GM21390 (cell line): ENCODE results near the gene COMMD2.

ENCODE experiments used
- ATAC-seq: cut with Tn5 transposase; IDR thresholded peaks from one replicate; pipeline ENCODE4 v1.9.1; 2021; ENCODE audit not compliant: unreplicated experiment

Gene COMMD2

GRCh38 chr3:149752051-149752787 is at the start of gene COMMD2:
COMMD2 (minus strand) TSS chr3:149752489; CDS start chr3:149752444, 45 bp downstream.
- peak; percentile 98 for ATAC-seq

GRCh38 chr3:149801639-149802038 is 49.4 kb upstream of the COMMD2 start:
- no peak for ATAC-seq

DNA sequence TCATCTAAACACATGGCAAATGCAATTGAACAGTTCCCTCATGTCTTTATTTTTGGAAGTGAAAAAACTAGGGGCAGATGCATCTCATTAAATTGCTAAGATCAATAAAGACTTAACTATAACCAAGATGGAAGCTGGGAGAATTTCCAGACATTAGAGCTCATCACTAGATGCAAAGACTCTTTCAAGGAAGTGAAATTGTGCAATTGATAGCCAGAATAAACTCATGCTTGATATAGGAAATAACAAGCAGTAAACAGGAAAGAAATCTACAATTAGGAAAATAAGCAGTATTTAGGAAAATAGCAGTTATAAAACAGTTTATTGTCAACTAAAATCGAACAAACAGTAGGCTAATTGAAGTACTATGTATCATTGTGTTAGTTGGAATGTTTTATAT is 48.9 kb upstream of the COMMD2 start:
- no peak for ATAC-seq

DNA sequence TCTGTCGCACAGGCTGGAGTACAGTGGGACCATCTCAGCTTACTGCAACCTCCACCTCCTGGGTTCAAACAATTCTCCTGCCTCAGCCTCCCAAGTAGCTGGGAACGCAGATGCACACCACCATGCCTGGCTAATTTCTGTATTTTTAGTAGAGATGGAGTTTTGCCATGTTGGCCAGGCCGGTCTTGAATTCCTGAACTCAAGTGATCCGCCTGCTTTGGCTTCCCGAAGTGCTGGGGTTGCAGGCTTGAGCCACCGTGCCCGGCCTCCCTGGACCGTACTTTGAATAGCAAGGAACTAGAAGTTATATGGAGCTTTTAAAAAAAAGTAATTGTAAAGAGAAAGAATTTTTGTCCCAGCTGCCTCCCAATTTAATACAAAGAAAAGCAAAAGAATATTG is 48.4 kb upstream of the COMMD2 start:
- ATAC-seq = no peak

- no peak for ATAC-seq
Measured at GRCh38 chr3:149796026-149796425, 43.7 kb upstream of the COMMD2 start.

DNA sequence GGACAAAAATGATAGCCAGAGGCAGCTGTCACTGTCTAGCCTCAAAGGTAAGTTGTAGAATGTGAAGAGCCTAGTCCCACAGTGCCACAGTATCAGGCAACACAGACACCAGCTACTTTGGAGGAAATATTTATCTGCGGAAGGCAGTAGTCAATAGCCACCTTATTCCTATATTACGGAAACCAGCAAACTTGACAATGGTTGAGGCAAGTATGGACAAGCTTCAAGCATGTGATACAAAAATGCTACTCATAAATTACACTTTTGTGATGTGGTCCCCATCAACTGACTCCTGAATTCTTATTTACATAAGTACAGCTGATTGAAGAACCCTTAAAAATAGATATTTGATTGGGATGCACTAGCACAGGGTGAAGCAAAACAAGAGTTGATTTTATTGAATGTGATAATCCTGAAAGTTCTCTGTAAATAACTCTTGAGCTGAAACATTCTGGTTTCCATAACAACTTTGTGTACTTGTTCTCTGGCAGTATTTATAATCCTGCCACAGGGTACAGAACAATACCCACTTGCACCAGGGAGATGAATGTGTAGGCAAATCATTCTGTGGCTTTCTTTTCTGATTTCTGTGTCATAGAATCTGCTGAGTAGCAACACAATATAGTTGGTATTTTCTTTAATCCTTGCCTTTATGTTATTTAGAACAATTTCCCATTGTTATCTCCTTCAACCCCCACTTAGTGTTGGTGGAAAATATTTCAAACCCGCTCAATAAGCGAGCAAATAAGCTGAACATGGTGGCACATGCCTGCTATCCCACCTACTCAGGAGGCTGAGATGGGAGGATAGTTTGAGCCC is 40.4 kb upstream of the COMMD2 start, which contains the start of gene ANKUB1:
Gene ANKUB1 (minus strand): TSS at position 103 of the 819 bp plus-strand sequence. CDS start 188 bp downstream, outside the sequence.
- no peak for ATAC-seq

- ATAC-seq = no peak
Measured at GRCh38 chr3:149790698-149791097, 38.4 kb upstream of the COMMD2 start.

DNA sequence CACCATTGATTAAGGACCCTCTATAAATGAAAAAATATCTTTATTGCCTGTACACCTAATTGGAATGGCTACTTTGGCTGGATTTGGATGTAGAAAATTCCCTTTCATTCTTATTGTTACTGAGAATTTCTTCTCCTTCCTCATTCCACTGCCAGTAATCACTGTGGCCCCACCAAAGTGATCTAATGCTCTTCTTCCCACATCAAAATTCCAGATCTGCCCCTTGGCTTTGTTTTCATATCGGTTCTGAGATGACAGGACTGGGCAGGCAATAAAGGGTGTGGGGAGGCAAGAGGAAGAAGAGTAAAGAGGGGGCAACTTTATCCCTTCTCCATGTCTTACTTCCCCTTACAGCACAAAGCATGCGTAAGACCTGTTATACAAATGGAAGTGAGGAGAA is 38.0 kb upstream of the COMMD2 start:
- ATAC-seq = no peak

DNA sequence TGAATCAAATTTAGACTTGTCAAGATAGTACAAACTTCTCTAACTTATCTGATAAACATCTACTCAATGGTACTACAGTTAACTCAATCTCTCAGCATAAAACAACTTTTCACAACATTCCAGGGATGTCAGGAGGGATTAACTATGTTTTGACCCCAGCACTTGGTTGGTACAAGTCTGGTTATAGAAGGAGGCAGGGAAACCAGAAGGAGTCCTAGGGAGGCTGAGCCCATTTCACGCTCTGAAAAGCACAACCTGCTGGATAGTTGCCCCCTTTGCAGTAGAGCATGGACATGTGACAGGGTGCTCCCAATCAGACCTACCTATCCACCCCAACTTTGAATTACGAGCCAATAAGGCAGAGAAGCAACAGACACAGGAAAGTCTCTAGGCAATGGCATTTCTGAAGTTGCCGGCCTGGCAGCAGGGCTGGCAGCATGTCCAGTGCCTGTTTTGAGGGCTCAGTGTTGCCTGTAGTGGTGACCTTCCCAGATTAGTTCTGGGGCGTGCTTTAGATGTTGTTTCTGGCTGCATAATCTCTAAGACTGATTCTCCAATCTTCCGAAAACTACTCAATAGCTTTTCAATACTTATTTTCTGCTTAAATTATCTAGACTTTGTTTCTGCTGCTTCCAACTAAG is 31.9 kb upstream of the COMMD2 start:
- no peak for ATAC-seq

DNA sequence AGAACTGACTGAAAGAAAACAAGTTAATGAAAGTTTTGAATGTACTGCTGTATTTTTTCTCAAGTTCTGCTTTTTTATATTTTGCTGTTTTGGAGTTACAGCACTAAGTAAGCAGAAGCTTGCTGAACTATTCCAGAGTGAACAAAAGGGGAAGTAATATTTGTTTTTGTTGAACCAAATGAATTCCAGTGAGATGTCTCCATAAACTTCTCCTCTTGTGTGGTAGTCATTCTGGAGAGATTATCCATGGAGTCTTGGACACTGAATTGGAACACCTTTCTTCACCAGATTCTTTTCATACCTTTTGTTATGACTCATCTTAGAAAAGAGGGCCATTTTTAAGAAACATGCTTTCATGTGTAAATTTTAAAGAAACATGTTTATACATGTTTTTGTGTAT is 31.3 kb upstream of the COMMD2 start:
- ATAC-seq = no peak

DNA sequence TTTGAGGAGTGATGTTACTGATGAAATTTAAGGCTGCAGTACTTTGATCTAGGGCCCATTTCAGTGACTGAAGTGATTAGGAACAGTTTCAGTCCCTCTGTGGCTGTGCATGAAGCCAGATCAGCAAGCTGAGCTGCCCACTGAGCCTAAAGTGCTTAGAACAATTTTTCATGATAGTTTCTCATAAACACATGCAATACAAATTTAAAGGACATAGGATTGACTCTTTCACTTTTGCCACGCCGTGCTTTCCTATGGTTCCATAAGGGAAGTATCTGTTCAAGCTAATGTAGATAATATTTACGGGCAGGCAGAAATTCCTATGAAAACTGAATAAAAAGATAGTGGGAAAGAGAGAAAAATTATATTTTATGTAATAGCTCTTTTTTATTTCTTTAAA is 29.5 kb upstream of the COMMD2 start:
- no peak for ATAC-seq

DNA sequence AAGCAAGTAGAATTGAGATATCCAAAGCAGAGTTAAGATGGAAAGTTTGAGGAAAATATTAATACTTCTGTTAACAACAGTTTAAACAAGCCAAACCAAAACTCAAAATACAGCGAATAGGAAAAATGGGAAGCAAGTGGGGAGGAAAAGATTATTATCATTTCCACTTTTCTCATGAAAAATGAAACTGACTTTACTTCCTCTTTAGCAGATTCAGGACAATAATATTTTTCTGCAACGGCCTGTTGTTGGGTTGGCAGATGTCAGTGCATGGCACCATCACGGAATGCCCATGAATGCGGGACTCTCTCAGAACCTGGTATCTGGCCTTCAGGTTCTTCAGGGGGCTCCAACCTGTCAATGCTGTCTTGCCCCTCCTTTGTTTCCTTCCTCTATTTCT is 28.9 kb upstream of the COMMD2 start:
- ATAC-seq = no peak

DNA sequence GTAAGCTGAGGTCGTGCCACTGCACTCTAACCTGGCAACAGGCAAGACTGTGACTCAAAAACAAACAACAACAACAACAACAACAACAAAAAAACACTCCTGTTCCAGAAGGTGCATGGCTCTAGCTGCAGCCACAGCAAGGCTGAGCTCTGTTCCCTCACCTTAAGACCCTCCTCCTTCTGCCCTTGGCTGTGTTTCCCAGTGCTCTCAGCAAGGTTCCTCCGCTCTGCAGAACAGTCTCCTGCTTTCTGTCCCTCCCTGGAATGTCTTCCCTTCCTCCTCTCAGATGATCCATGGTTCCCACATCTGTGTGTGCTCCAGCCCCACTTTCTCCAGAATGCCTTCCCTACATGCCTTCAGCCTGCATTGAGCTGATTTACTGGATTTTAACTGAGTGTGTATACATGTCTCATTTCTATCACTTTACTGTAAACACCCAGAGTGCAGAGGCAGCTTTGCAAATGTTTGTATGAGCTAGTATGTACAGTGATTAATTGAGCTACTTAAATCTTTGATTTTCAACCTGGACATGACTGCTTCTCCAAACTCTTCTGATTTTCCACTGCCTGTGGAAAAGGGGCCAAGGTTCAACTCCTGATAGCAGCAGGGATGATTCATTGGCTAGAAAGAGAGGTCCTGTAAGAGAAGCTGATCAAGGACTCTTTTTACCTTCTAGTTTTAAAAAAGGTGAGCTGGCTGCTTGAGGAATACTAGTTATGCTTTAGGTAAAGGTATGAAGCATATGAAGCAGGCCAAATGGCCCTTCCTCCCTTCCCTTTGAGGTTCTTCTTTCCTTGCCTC is 25.3 kb upstream of the COMMD2 start:
- no peak for ATAC-seq

DNA sequence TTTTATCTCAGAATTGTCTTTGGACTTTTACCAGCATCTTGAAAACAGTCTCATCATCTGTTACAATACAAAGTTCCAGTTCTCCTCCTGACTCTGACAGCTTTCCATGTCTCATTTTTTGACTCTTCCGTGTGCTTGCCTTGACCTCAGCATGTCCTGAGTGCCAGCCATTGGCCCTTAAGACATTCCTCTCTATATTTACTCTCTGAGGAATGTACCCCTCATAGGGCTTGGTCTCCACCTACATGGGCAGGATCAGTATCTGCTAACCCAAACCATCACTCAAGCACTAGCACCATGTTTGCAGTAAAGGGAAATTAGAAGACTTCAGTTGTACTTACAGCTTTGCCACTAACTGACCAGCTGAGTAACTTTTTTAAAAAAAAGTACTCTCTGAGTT is 23.9 kb upstream of the COMMD2 start:
- no peak for ATAC-seq

DNA sequence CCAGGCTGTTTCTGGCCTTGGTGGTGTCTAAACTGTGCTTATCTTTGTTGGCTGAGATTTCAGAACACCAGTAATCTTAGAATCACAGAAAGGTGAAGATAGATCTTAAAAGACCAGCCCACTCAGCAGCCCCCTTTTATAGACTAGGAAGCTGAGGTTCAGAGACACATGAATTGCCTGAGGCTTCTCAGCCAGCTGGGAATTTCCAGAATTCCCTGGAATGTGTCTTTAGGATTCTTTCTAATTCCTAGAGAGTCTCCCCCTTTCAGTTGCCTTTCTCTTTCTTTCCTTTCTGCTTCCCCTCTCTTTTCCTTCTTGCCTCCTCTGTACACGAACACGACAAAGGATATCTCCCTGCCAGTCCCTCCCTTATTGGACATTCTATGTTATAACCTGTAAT is 20.6 kb upstream of the COMMD2 start:
- ATAC-seq = no peak

GRCh38 chr3:149771652-149772271 is 19.5 kb upstream of the COMMD2 start:
- peak; percentile 70 for ATAC-seq

GRCh38 chr3:149770246-149770645 is 18.0 kb upstream of the COMMD2 start:
- ATAC-seq = no peak

DNA sequence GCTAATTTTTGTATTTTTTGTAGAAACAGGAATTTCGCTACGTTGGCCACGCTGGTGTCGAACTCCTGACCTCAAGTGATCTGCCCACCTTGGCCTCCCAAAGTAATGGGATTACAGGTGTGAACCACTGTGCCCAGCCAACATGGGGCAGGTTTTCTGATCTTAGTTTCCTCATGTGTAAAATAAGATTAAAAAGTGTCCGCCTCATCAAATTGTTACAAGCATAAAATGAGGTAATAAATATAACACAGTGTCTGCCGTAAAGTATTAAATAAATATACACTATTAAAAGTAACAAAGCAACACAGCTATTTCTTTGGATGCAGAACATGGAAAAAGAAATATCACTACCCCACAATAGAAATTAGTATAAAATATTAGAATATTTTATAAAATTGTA is 16.4 kb upstream of the COMMD2 start:
- no peak for ATAC-seq

GRCh38 chr3:149767720-149768119 is 15.4 kb upstream of the COMMD2 start:
- no peak for ATAC-seq

DNA sequence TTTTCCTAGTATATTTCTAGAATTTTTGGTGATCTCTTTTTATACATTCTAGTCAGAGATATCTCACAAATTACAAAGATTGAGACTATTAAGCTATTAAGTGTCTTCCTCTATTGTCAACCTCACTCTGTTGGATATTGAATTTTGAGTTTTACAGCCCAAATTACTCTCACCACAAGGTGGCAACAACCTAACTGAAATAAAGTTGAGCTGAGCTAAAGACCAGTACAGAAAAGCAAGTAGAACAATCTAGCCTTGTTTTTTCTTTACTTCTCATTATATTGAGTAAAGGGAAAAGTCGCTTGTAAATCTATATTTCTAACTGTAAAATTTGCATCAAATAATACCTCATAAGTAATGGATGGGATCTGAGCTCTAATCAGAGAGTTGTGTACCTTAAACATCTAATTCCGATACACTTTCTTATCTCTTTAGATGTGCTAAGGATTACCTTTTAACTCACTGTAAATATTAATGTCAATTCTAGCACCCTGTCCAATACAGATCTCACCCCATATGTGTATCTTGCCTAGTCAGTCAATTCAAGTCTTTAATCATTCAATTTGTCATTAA is 13.6 kb upstream of the COMMD2 start:
- no peak for ATAC-seq
